GM12872 (cell line): ENCODE data around the gene SETD4.

Source experiments
- CTCF ChIP-seq: IDR thresholded peaks from 3 replicates; pipeline ENCODE4 v1.5.1; 2011; ENCODE audit warnings: low read depth, mild to moderate bottlenecking, low read length, moderate library complexity; ENCODE audit not compliant: insufficient read depth

The SETD4 gene

DNA sequence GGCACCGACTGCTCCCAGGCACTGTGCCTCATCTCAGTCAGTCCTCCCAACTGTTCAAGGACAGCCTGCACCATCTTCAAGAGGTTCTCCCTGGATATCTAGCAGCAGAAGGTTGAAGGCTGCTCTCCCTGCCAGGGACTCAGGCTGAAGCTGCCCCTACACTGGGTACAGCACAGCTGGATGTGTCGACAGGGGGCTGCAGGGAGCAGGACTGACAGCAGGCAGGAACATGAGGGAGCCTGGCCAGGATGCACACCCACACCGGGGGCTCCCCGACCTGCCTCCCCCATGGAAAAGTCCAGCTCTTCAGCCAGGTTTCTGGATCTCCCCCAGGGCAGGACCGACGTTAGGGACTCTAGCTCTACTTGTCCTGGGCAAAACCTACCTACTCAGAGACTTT, 20.5 kb downstream of the SETD4 start:
- no peak for TF ChIP-seq CTCF

DNA sequence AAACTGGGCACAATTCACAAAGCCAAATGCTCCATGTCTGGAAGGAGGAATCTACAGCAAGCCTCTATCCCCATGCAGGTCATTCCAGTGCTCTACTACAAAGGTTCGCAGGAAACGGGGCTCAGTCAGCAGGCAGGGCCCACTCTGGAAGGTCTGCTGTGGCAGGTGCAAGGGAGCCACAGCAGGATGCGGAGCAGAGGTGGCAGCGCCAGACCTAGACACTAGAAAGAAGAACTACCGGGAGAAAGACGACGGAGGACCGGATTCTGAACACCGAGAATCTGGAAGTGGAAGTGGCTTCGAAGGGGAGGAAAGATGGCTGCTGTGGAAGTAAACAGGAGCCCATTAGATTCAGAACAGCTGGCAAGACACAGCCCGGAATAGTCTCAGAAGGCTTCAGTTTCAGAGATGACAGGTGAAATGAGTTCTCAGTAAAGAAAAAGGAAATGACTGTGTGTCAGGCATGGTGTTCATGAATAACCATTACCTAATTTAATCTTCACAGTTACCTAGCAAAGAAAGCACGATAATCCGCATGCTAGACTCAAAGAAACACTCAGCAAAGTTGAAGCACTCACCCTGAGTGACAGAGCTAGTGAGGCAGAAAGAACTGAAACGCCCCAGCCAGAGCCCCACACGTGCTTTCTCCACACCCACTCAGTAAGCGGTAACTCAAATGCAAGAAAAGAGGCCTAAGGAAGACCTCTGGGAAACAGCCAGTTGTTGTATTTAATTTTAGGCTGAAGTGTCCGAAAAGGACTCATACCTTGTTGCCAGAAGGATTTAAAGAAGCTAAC, 21.4 kb downstream of the SETD4 start:
- no peak for TF ChIP-seq CTCF

DNA sequence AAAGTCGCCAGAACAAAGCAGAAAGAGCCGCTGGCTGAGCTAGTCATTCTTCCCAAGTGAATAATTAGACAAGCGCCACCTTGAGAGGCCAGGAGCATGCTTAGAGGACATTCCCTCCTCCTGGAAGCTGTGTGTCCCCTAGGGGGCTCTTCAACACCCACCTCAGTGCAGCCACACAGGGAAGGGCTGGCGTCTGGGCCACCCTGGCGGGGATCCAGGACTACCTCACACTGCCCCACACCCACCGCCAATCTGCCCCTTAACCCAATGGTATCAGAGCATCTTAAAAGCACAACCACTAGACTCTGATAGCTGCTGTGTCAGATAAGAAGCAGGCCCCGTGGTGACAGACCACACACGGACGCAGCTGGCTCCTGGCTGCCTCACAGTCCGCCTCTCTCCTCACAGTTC, 24.9 kb downstream of the SETD4 start:
- no peak for TF ChIP-seq CTCF

DNA sequence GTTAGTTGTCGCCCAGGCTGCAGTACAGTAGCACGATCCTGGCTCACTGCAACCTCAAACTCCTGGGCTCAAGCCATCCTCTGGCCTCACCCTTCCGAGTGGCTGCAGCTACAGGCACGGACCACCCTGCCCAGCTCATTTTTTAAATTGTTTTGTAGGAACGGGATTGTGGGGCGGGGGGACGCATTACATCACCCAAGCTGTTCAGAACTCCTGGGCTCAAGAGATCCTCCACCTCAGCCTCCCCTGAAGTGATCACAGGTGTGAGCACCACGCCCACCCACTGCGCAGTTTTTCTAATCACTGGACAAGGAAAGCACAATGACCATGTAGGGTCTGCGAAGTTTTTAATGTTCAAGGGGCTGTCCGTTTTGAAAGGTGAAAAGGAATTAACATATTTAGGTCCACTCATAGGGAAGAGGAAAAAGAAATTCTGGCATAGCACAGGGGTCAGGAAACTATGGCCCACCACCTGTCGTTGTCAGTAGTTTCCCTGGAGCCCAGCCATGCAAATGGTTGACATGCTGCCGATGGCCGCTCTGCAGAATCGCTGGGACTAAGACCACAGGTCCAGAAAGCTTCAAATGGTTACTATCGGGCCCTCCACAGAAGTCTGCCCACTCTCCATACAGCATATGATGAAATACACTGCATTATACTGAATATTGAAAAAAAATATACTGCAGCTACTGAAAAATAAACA, 26.0 kb downstream of the SETD4 start:
- no peak for TF ChIP-seq CTCF

DNA sequence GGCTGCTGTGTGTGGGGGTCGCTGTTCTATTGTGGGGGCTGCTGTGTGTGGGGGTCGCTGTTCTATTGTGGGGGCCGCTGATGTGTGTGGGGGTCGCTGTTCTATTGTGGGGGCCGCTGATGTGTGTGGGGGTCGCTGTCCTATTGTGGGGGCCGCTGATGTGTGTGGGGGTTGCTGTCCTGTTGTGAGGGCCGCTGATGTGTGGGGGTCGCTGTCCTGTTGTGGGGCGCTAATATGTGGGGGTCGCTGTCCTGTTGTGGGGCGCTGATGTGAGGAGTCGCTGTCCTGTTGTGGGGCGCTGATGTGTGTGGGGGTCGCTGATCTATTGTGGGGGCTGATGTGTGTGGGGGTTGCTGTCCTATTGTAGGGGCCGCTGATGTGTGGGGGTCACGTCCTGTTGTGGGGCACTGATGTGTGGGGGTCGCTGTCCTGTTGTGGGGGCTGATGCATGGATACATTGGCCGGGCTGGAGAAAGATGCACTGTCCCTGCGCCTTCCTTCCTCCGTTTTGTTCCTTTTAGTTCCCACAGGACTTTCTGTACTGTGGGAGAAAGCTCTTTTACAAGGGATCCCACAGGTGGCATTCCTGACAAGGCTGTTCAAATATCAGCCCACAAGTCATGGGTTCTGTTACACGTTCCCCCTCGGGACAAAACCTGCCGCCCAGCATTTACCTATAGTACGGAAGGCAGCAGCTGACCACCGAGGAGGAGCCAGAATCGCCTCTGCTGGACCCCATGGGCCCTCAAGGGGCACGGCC, 27.5 kb downstream of the SETD4 start:
- TF ChIP-seq CTCF, result no peak

DNA sequence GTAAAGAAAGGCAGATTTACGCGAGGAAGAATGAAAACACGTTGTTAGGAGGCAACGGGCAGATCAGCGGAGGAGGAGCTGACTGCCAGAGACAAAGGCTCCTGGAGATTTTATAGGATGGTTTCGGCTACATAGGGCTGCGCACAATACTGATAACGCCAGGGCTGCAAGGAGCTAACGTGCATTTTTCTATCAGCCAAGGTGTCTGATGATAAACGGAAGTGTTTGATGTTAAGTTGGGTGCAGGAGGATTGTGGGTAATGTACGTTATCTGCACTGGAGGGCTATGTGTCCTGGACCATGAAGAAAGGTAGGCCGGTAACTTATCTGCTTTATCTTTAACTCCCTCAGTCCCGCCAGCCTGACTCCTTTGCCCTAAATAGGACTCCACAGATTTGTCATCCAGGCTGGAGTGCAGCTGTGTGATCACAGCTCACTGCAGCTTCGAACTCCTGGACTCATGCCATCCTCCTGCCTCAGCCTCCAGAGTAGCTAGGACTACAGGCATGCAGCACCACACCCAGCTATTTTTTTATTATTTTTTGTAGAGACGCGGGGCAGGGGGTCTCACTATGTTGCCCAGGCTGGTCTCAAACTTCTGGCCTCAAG, 29.6 kb downstream of the SETD4 start:
- no peak for TF ChIP-seq CTCF

GRCh38 chr21:36029309-36029708, 31.0 kb downstream of the SETD4 start:
- no peak for TF ChIP-seq CTCF
